ENCODE data around the gene IFRD2. TPM values are rescaled to one million over a fixed set of nuclear protein-coding genes. Genes with fewer than 3 reads are reported as not detected.

The IFRD2 gene
- total and polyA plus RNA-seq, 2 of the 13 experiments (the other 11 are each of a cell fraction or from before 2014, with no cell fraction given) = 32.8 to 96.1 TPM

- TF ChIP-seq MAFK (conservative IDR thresholded peaks at IDR 0.05 in 1 of 2, IDR thresholded peaks at IDR 0.05 in 1 of 2; ENCODE audit: low read length in 2 of 2) = peak in 1 of 2 experiments; percentile 30; a peak in 1 of 4 replicates
- TF ChIP-seq, protein P1, sequence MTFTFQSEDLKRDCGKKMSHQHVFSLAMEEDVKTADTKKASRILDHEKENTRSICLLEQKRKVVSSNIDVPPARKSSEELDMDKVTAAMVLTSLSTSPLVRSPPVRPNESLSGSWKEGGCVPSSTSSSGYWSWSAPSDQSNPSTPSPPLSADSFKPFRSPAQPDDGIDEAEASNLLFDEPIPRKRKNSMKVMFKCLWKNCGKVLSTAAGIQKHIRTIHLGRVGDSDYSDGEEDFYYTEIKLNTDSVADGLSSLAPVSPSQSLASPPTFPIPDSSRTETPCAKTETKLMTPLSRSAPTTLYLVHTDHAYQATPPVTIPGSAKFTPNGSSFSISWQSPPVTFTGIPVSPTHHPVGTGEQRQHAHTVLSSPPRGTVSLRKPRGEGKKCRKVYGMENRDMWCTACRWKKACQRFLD (CRISPR knock-in tag; IDR thresholded peaks at IDR 0.05; ENCODE audit: borderline replicate concordance) = no peak
- TF ChIP-seq SP5 (CRISPR knock-in tag; IDR thresholded peaks at IDR 0.05; ENCODE audit: borderline replicate concordance, low read depth) = peak; percentile 62; the same call in 1 of the 2 replicates
- no peak for TF ChIP-seq ZNF256 (CRISPR knock-in tag; conservative IDR thresholded peaks at IDR 0.05)
- TF ChIP-seq ZSCAN29 (CRISPR knock-in tag; conservative IDR thresholded peaks at IDR 0.05) = peak; percentile 60; the same call in 1 of the 2 replicates
- TF ChIP-seq NR2F6 (IDR thresholded peaks at IDR 0.05) = peak; percentile 74
- TF ChIP-seq NR2F6 (CRISPR knock-in tag; IDR thresholded peaks at IDR 0.05) = peak; percentile 86
- TF ChIP-seq FIP1L1 (IDR thresholded peaks at IDR 0.05; ENCODE audit: borderline replicate concordance, insufficient read depth, low read depth, low read length) = no peak
- TF ChIP-seq HNRNPH1 (optimal IDR thresholded peaks at IDR 0.05; ENCODE audit: low read depth, low read length) = no peak
- peak; percentile 60; the same call in 1 of the 2 replicates for TF ChIP-seq ZNF143 (CRISPR knock-in tag; IDR thresholded peaks at IDR 0.05)
- TF ChIP-seq, protein P2, sequence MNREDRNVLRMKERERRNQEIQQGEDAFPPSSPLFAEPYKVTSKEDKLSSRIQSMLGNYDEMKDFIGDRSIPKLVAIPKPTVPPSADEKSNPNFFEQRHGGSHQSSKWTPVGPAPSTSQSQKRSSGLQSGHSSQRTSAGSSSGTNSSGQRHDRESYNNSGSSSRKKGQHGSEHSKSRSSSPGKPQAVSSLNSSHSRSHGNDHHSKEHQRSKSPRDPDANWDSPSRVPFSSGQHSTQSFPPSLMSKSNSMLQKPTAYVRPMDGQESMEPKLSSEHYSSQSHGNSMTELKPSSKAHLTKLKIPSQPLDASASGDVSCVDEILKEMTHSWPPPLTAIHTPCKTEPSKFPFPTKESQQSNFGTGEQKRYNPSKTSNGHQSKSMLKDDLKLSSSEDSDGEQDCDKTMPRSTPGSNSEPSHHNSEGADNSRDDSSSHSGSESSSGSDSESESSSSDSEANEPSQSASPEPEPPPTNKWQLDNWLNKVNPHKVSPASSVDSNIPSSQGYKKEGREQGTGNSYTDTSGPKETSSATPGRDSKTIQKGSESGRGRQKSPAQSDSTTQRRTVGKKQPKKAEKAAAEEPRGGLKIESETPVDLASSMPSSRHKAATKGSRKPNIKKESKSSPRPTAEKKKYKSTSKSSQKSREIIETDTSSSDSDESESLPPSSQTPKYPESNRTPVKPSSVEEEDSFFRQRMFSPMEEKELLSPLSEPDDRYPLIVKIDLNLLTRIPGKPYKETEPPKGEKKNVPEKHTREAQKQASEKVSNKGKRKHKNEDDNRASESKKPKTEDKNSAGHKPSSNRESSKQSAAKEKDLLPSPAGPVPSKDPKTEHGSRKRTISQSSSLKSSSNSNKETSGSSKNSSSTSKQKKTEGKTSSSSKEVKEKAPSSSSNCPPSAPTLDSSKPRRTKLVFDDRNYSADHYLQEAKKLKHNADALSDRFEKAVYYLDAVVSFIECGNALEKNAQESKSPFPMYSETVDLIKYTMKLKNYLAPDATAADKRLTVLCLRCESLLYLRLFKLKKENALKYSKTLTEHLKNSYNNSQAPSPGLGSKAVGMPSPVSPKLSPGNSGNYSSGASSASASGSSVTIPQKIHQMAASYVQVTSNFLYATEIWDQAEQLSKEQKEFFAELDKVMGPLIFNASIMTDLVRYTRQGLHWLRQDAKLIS (CRISPR knock-in tag; IDR thresholded peaks at IDR 0.05) = no peak
- no peak for TF ChIP-seq NRL (CRISPR knock-in tag; IDR thresholded peaks at IDR 0.05; ENCODE audit: borderline replicate concordance)
- TF ChIP-seq ZNF577 (CRISPR knock-in tag; IDR thresholded peaks at IDR 0.05; ENCODE audit: borderline replicate concordance, low read depth) = no peak
- no peak for TF ChIP-seq KAT2B (IDR thresholded peaks at IDR 0.05; ENCODE audit: borderline replicate concordance, low read depth, low read length)
- TF ChIP-seq ZNF740 (CRISPR knock-in tag; IDR thresholded peaks at IDR 0.05) = peak; percentile 84; the same call in 1 of the 2 replicates
- TF ChIP-seq ZNF589 (CRISPR knock-in tag; conservative IDR thresholded peaks at IDR 0.05) = no peak
- 0 out of 2 replicates have a peak, but pooled peaks have one; percentile 50 for TF ChIP-seq TOE1 (CRISPR knock-in tag; IDR thresholded peaks at IDR 0.05)
- TF ChIP-seq, protein P3, sequence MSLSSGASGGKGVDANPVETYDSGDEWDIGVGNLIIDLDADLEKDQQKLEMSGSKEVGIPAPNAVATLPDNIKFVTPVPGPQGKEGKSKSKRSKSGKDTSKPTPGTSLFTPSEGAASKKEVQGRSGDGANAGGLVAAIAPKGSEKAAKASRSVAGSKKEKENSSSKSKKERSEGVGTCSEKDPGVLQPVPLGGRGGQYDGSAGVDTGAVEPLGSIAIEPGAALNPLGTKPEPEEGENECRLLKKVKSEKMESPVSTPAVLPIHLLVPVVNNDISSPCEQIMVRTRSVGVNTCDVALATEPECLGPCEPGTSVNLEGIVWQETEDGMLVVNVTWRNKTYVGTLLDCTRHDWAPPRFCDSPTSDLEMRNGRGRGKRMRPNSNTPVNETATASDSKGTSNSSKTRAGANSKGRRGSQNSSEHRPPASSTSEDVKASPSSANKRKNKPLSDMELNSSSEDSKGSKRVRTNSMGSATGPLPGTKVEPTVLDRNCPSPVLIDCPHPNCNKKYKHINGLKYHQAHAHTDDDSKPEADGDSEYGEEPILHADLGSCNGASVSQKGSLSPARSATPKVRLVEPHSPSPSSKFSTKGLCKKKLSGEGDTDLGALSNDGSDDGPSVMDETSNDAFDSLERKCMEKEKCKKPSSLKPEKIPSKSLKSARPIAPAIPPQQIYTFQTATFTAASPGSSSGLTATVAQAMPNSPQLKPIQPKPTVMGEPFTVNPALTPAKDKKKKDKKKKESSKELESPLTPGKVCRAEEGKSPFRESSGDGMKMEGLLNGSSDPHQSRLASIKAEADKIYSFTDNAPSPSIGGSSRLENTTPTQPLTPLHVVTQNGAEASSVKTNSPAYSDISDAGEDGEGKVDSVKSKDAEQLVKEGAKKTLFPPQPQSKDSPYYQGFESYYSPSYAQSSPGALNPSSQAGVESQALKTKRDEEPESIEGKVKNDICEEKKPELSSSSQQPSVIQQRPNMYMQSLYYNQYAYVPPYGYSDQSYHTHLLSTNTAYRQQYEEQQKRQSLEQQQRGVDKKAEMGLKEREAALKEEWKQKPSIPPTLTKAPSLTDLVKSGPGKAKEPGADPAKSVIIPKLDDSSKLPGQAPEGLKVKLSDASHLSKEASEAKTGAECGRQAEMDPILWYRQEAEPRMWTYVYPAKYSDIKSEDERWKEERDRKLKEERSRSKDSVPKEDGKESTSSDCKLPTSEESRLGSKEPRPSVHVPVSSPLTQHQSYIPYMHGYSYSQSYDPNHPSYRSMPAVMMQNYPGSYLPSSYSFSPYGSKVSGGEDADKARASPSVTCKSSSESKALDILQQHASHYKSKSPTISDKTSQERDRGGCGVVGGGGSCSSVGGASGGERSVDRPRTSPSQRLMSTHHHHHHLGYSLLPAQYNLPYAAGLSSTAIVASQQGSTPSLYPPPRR (CRISPR knock-in tag; IDR thresholded peaks at IDR 0.05; ENCODE audit: borderline replicate concordance) = peak; percentile 41; the same call in 1 of the 2 replicates
- no peak for TF ChIP-seq ZNF33A (CRISPR knock-in tag; IDR thresholded peaks at IDR 0.05; ENCODE audit: borderline replicate concordance)
Observed at GRCh38 chr3:50324351-50325112, 32.3 kb upstream of the IFRD2 start (continued).

Data from HepG2 (cell line).